Measurements from ENCODE around the gene CCDC177.

GRCh38 chr14:69610020-69610873, 35.6 kb upstream of the CCDC177 start:
- TF ChIP-seq CTCF (IDR thresholded peaks at IDR 0.05; ENCODE audit: borderline replicate concordance, extremely low read depth, low read length, poor library complexity, severe bottlenecking), result no peak
- no peak for TF ChIP-seq EZH2 (IDR thresholded peaks at IDR 0.05; ENCODE audit: borderline replicate concordance, low read depth, low read length, severe bottlenecking)
